Astrocyte of the spinal cord (primary cell): ENCODE measurements around the gene KCNK7.

ENCODE experiments used
- DNase-seq: peaks from one replicate; pipeline ENCODE4 v3.0.0; 2011; ENCODE audit warnings: low read depth, low spot score
- H3K4me3 ChIP-seq: 2 replicates; pipeline ENCODE4 v1.5.1; 2011; ENCODE audit warnings: low read depth, mild to moderate bottlenecking, low read length, moderate library complexity
- in situ Hi-C: cut with HindIII; loops from 2 replicates; pipeline ENCODE4 v1.10.0; 2017; ENCODE audit warnings: low sequenced_read_pairs
- TF ChIP-seq, protein P1 (sequence below): IDR thresholded peaks from 2 replicates; pipeline ENCODE4 v1.5.1; 2012; ENCODE audit warnings: low read depth, mild to moderate bottlenecking, low read length, inconsistent platforms

The KCNK7 gene

DNA sequence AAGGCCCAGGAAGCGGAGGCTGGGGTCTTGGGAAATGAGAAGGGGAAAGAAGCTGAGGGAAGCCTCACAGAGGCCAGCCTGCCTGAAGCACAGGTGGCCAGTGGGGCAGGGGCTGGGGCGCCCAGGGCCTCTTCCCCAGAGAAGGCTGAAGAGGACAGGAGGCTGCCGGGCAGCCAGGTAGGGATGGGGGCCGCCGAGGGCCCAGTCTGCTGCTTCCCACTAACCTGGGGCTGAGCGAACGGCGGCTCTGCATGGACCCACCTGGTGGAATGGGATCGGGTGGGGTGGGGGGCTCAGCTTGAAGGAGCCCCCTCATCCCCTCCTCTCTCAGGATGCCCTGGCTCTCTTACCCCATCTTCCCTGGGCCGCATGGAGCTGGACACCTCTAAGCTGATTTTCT lies 12.0 kb downstream of the KCNK7 start:
- in situ Hi-C loops = no loop called here
- DNase-seq = no peak
- TF ChIP-seq, protein P1, sequence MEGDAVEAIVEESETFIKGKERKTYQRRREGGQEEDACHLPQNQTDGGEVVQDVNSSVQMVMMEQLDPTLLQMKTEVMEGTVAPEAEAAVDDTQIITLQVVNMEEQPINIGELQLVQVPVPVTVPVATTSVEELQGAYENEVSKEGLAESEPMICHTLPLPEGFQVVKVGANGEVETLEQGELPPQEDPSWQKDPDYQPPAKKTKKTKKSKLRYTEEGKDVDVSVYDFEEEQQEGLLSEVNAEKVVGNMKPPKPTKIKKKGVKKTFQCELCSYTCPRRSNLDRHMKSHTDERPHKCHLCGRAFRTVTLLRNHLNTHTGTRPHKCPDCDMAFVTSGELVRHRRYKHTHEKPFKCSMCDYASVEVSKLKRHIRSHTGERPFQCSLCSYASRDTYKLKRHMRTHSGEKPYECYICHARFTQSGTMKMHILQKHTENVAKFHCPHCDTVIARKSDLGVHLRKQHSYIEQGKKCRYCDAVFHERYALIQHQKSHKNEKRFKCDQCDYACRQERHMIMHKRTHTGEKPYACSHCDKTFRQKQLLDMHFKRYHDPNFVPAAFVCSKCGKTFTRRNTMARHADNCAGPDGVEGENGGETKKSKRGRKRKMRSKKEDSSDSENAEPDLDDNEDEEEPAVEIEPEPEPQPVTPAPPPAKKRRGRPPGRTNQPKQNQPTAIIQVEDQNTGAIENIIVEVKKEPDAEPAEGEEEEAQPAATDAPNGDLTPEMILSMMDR = no peak
- no peak overlapping the region for H3K4me3 ChIP-seq

DNA sequence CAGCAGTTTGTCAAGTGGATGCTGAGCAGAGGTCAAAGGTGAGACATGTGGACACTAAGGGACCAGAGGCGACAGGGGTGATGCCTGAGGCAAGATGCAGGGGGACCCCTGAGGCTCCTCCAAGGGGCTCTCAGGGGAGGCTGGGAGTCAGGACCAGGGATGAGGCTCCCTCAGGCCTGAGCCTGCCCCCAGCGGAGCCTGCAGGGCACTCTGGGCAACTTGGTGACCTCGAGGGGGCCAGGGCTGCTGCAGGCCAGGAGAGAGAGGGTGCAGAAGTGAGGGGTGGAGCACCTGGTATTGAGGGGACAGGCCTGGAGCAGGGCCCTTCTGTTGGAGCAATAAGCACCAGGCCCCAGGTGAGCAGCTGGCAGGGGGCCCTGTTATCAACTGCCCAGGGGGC lies 13.7 kb downstream of the KCNK7 start:
- TF ChIP-seq, protein P1 = no peak
- in situ Hi-C loops = no loop called here
- DNase-seq = no peak
- no peak overlapping the region for H3K4me3 ChIP-seq

DNA sequence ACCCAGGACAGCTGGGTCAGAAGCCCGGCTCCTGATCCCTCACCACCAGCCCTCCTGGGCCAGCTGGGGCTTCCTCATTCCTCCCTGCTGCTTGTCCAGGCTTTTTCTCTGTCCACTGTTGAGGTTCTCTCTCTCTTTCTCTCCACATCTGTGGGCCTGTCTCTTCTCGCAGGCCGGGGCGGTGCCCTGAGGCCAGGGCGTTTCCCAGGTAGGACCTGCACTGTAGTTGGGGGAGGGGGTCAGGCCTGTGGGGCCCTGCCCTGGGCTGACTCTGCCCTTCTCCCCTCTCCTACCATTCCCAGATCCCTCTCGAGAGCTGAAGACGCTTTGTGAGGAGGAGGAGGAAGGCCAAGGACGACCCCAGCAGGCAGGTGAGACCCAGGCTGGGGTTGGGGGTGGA lies 14.8 kb downstream of the KCNK7 start:
- TF ChIP-seq, protein P1 = no peak
- in situ Hi-C loops = no loop called here
- no peak for DNase-seq
- no peak overlapping the region for H3K4me3 ChIP-seq

DNA sequence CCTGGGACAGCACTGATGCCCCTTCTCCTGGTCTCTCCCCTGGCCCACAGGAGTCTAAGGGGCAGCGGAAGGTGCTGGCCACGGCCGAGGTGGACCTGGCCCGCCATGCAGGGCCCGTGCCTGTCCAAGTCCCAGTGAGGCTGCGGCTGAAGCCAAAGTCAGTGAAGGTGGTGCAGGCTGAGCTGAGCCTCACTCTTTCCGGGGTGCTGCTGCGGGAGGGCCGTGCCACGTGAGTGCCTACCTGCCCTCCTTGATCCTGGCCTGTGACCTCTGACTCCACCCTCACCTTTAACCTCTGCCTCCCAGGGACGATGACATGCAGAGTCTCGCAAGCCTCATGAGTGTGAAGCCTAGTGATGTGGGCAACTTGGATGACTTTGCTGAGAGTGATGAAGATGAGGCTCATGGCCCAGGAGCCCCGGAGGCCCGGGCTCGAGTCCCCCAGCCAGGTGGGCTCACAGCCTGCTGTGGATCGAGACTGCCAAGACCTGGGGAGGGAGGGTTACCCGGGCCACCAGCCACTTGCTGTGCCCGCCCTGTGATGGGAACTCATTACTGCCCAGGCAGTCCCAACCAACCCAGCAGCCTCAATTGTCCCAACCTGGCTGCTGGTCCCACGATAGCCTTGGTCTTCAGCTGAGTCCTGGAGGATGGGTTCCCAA lies 15.4 kb downstream of the KCNK7 start:
- DNase-seq = no peak
- TF ChIP-seq, protein P1 = no peak
- H3K4me3 ChIP-seq = no peak overlapping the region
- in situ Hi-C loops = no loop called here

DNA sequence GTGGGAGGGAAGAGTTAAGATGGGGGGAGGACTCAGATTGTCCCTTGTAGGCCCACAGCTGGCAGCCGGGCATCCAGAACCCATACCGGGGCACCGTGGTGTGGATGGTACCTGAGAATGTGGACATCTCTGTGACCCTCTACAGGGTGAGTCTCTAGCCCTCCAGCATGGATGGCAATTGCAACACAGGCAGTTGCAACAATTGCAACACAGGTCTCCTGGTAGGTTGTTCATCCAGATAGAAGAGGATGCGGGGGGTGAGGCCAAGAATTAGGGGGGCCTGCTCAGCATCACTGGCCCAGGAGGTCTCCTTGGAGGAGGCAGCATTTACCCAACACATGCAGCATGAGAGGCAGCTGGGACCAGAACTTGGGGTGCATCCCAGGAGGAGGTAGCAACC lies 16.3 kb downstream of the KCNK7 start:
- TF ChIP-seq, protein P1 = no peak
- H3K4me3 ChIP-seq = no peak overlapping the region
- DNase-seq = no peak
- in situ Hi-C loops = no loop called here

DNA sequence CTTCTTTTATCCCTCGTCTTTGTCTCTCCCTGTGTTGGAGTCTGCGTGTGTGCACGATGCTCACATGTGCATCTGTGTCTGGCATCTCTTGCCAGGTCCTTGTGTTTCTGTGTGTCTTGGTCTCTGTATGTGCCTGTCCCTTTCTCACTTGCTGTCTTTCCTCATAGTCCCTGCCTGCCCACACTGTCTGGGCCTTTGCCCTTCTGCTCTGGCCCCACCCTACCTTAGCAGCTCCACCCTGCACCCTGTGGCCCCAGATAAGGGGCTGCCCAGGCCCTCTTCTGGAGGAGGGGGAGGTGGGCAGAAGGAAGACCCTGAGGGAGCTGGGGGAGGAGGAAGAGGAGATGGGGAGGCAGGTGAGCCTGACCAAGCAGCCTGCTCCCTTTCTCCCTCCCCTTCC lies 16.9 kb downstream of the KCNK7 start:
- DNase-seq = no peak
- H3K4me3 ChIP-seq = no peak overlapping the region
- in situ Hi-C loops = no loop called here
- TF ChIP-seq, protein P1 = no peak

DNA sequence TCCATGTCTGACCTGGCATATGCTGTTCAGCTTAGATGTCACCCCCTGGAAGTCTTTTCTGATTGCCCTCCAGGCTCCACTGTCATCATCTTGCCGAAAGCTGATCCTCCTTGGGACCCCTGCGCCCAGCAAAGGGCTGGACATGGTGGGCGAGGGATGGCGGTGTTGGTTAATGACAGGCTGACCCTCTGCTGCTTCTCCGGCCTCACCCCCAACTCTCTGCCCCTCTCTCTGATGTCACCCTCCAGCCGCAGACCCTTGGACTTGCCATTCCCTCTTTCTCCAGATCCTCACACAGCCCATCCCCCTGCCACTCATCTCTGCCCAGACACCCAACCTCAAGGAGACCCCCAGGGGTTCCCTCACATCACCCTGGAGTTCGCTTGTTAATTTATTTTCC lies 17.5 kb downstream of the KCNK7 start:
- in situ Hi-C loops = no loop called here
- no peak for DNase-seq
- H3K4me3 ChIP-seq = no peak overlapping the region
- TF ChIP-seq, protein P1 = no peak
